Measurements from ENCODE around the gene CERT1.
"Not testable (repeated sequence)": the region's sequence is repeated elsewhere in the genome, so short reads cannot be mapped to it uniquely, and the experiment has no call there.

CERT1 gene

GRCh38 chr5:75533716-75534115, 22.3 kb upstream of the CERT1 start:
- H3K27me3 ChIP-seq (ENCODE audit: control insufficient read depth in 3 of 3, insufficient read depth in 3 of 3, low read depth in 1 of 3, low read length in 3 of 3); H3K4me2 ChIP-seq (ENCODE audit: insufficient read depth, low read length, poor library complexity, severe bottlenecking); H3K4me3 ChIP-seq (ENCODE audit: low read length in 2 of 2); H3K4me1 ChIP-seq (ENCODE audit: control insufficient read depth in 2 of 2, insufficient read depth in 1 of 2, low read depth in 1 of 2, low read length in 2 of 2); H3K36me3 ChIP-seq (replicated peaks in 1 of 2; ENCODE audit: control insufficient read depth in 2 of 2, insufficient read depth in 2 of 2, low read length in 2 of 2); H3K23ac ChIP-seq (ENCODE audit: low read depth, low read length, poor library complexity); H3K9ac ChIP-seq (ENCODE audit: low read depth, low read length, poor library complexity); H4K8ac ChIP-seq (ENCODE audit: low read depth, low read length); H3K79me1 ChIP-seq (ENCODE audit: low read depth, low read length); H3K14ac ChIP-seq (ENCODE audit: low read length); H2BK15ac ChIP-seq (ENCODE audit: low read length); H2BK120ac ChIP-seq (ENCODE audit: low read depth, low read length); H3K27ac ChIP-seq (replicated peaks; ENCODE audit: low read length); H2AK5ac ChIP-seq (ENCODE audit: low read depth, low read length); DNase-seq (ENCODE audit: low spot score); H4K91ac ChIP-seq (ENCODE audit: low read depth, low read length, poor library complexity); H2AFZ ChIP-seq (ENCODE audit: low read length); H3K18ac ChIP-seq (ENCODE audit: low read length); H3K4ac ChIP-seq (ENCODE audit: low read length); H2BK5ac ChIP-seq (ENCODE audit: low read length); H2BK12ac ChIP-seq (ENCODE audit: low read length): not testable (repeated sequence)
- no CpG with 5 or more reads among the region's 1 CpG for WGBS, 2 donors (ENCODE audit: extremely low coverage in 2 of 2, insufficient read length in 2 of 2, insufficient replicate concordance in 1 of 2)
- H3K9me3 ChIP-seq (replicated peaks in 1 of 2; ENCODE audit: control insufficient read depth in 2 of 2, insufficient read depth in 1 of 2, low read depth in 1 of 2, low read length in 2 of 2) = peaks cover 0 to 36% of the 10 kb centered on the region in 2 donors

- no peak overlapping the region for H2AK5ac ChIP-seq (ENCODE audit: low read depth, low read length)
- no peak overlapping the region for H3K4me2 ChIP-seq (ENCODE audit: insufficient read depth, low read length, poor library complexity, severe bottlenecking)
- H3K18ac ChIP-seq (ENCODE audit: low read length) = no peak overlapping the region
- H2BK12ac ChIP-seq (ENCODE audit: low read length) = no peak overlapping the region
- no peak overlapping the region for H3K27ac ChIP-seq (replicated peaks; ENCODE audit: low read length)
- no peaks in the 10 kb centered on the region for H3K27me3 ChIP-seq (ENCODE audit: control insufficient read depth in 3 of 3, insufficient read depth in 3 of 3, low read depth in 1 of 3, low read length in 3 of 3)
- H2BK120ac ChIP-seq (ENCODE audit: low read depth, low read length) = no peak overlapping the region
- no peak for DNase-seq (ENCODE audit: low spot score)
- H3K79me1 ChIP-seq (ENCODE audit: low read depth, low read length) = peaks cover 5% of the 10 kb centered on the region
- H3K9ac ChIP-seq (ENCODE audit: low read depth, low read length, poor library complexity) = no peak overlapping the region
- no peaks in the 10 kb centered on the region for H3K36me3 ChIP-seq (replicated peaks in 1 of 2; ENCODE audit: control insufficient read depth in 2 of 2, insufficient read depth in 2 of 2, low read length in 2 of 2)
- H4K8ac ChIP-seq (ENCODE audit: low read depth, low read length) = no peak overlapping the region
- peaks cover 0 to 39% of the 10 kb centered on the region in 2 donors for H3K9me3 ChIP-seq (replicated peaks in 1 of 2; ENCODE audit: control insufficient read depth in 2 of 2, insufficient read depth in 1 of 2, low read depth in 1 of 2, low read length in 2 of 2)
- H3K4ac ChIP-seq (ENCODE audit: low read length) = no peak overlapping the region
- no peak overlapping the region for H3K14ac ChIP-seq (ENCODE audit: low read length)
- no CpG with 5 or more reads among the region's 2 CpGs for WGBS, 2 donors (ENCODE audit: extremely low coverage in 2 of 2, insufficient read length in 2 of 2, insufficient replicate concordance in 1 of 2)
- no peak overlapping the region for H4K91ac ChIP-seq (ENCODE audit: low read depth, low read length, poor library complexity)
- no peak overlapping the region for H2BK15ac ChIP-seq (ENCODE audit: low read length)
- no peak overlapping the region for H3K23ac ChIP-seq (ENCODE audit: low read depth, low read length, poor library complexity)
- H2BK5ac ChIP-seq (ENCODE audit: low read length) = no peak overlapping the region
- no peak overlapping the region for H3K4me3 ChIP-seq (ENCODE audit: low read length in 2 of 2)
- peaks cover 0 to 7% of the 10 kb centered on the region in 2 donors for H3K4me1 ChIP-seq (ENCODE audit: control insufficient read depth in 2 of 2, insufficient read depth in 1 of 2, low read depth in 1 of 2, low read length in 2 of 2)
- no peak overlapping the region for H2AFZ ChIP-seq (ENCODE audit: low read length)
These were observed 20.8 kb upstream of the CERT1 start for GRCh38 chr5:75532190-75532589.

- no peak overlapping the region for H3K9ac ChIP-seq (ENCODE audit: low read depth, low read length, poor library complexity)
- no peak overlapping the region for H3K18ac ChIP-seq (ENCODE audit: low read length)
- no peak overlapping the region for H3K4me2 ChIP-seq (ENCODE audit: insufficient read depth, low read length, poor library complexity, severe bottlenecking)
- no peak overlapping the region for H3K27ac ChIP-seq (replicated peaks; ENCODE audit: low read length)
- no peaks in the 10 kb centered on the region for H3K36me3 ChIP-seq (replicated peaks in 1 of 2; ENCODE audit: control insufficient read depth in 2 of 2, insufficient read depth in 2 of 2, low read length in 2 of 2)
- H3K9me3 ChIP-seq (replicated peaks in 1 of 2; ENCODE audit: control insufficient read depth in 2 of 2, insufficient read depth in 1 of 2, low read depth in 1 of 2, low read length in 2 of 2) = peaks cover 0 to 18% of the 10 kb centered on the region in 2 donors
- no peak overlapping the region for H3K4me3 ChIP-seq (ENCODE audit: low read length in 2 of 2)
- H3K14ac ChIP-seq (ENCODE audit: low read length) = no peak overlapping the region
- DNase-seq (ENCODE audit: low spot score) = no peak
- no peak overlapping the region for H4K91ac ChIP-seq (ENCODE audit: low read depth, low read length, poor library complexity)
- no peak overlapping the region for H2AFZ ChIP-seq (ENCODE audit: low read length)
- H2AK5ac ChIP-seq (ENCODE audit: low read depth, low read length) = no peak overlapping the region
- no peak overlapping the region for H4K8ac ChIP-seq (ENCODE audit: low read depth, low read length)
- H2BK120ac ChIP-seq (ENCODE audit: low read depth, low read length) = no peak overlapping the region
- no peaks in the 10 kb centered on the region for H3K79me1 ChIP-seq (ENCODE audit: low read depth, low read length)
- H2BK5ac ChIP-seq (ENCODE audit: low read length) = no peak overlapping the region
- H2BK15ac ChIP-seq (ENCODE audit: low read length) = no peak overlapping the region
- no peak overlapping the region for H2BK12ac ChIP-seq (ENCODE audit: low read length)
- H3K4ac ChIP-seq (ENCODE audit: low read length) = no peak overlapping the region
- H3K27me3 ChIP-seq (ENCODE audit: control insufficient read depth in 3 of 3, insufficient read depth in 3 of 3, low read depth in 1 of 3, low read length in 3 of 3) = no peaks in the 10 kb centered on the region
- H3K23ac ChIP-seq (ENCODE audit: low read depth, low read length, poor library complexity) = no peak overlapping the region
- no peaks in the 10 kb centered on the region for H3K4me1 ChIP-seq (ENCODE audit: control insufficient read depth in 2 of 2, insufficient read depth in 1 of 2, low read depth in 1 of 2, low read length in 2 of 2)
These were observed 17.8 kb upstream of the CERT1 start for GRCh38 chr5:75529185-75529584.

GRCh38 chr5:75526070-75526469, 14.6 kb upstream of the CERT1 start:
- Histone ChIP-seq H3K27me3 (ENCODE audit: control insufficient read depth in 3 of 3, insufficient read depth in 3 of 3, low read depth in 1 of 3, low read length in 3 of 3) (no peaks in the 10 kb centered on the region), H2BK5ac (ENCODE audit: low read length) (no peak overlapping the region), H3K4me3 (ENCODE audit: low read length in 2 of 2) (no peak overlapping the region), H2BK15ac (ENCODE audit: low read length) (no peak overlapping the region), H3K79me1 (ENCODE audit: low read depth, low read length) (no peaks in the 10 kb centered on the region), H4K8ac (ENCODE audit: low read depth, low read length) (no peak overlapping the region), H3K9me3 (replicated peaks in 1 of 2; ENCODE audit: control insufficient read depth in 2 of 2, insufficient read depth in 1 of 2, low read depth in 1 of 2, low read length in 2 of 2) (peaks cover 5 to 16% of the 10 kb centered on the region in 2 donors), H4K91ac (ENCODE audit: low read depth, low read length, poor library complexity) (no peak overlapping the region), H3K23ac (ENCODE audit: low read depth, low read length, poor library complexity) (no peak overlapping the region), H2BK120ac (ENCODE audit: low read depth, low read length) (no peak overlapping the region), H3K14ac (ENCODE audit: low read length) (no peak overlapping the region), H3K4me1 (ENCODE audit: control insufficient read depth in 2 of 2, insufficient read depth in 1 of 2, low read depth in 1 of 2, low read length in 2 of 2) (no peaks in the 10 kb centered on the region), H2BK12ac (ENCODE audit: low read length) (no peak overlapping the region), H3K4ac (ENCODE audit: low read length) (no peak overlapping the region), H2AK5ac (ENCODE audit: low read depth, low read length) (no peak overlapping the region), H2AFZ (ENCODE audit: low read length) (no peak overlapping the region), H3K9ac (ENCODE audit: low read depth, low read length, poor library complexity) (no peak overlapping the region), H3K27ac (replicated peaks; ENCODE audit: low read length) (no peak overlapping the region), H3K36me3 (replicated peaks in 1 of 2; ENCODE audit: control insufficient read depth in 2 of 2, insufficient read depth in 2 of 2, low read length in 2 of 2) (no peaks in the 10 kb centered on the region), H3K18ac (ENCODE audit: low read length) (no peak overlapping the region), H3K4me2 (ENCODE audit: insufficient read depth, low read length, poor library complexity, severe bottlenecking) (no peak overlapping the region)
- no peak for DNase-seq (ENCODE audit: low spot score)
- no CpG with 5 or more reads among the region's 2 CpGs for WGBS, 2 donors (ENCODE audit: extremely low coverage in 2 of 2, insufficient read length in 2 of 2, insufficient replicate concordance in 1 of 2)

Measured in neuronal stem cell (in vitro differentiated cells).